CD4-positive, alpha-beta T cell treated with Interferon gamma for 1 hour (primary cell): ENCODE measurements around the gene THRAP3.

Experiments used
- DNase-seq: peaks from one replicate; pipeline ENCODE4 v3.0.0-alpha.2; 2020

Gene THRAP3

DNA sequence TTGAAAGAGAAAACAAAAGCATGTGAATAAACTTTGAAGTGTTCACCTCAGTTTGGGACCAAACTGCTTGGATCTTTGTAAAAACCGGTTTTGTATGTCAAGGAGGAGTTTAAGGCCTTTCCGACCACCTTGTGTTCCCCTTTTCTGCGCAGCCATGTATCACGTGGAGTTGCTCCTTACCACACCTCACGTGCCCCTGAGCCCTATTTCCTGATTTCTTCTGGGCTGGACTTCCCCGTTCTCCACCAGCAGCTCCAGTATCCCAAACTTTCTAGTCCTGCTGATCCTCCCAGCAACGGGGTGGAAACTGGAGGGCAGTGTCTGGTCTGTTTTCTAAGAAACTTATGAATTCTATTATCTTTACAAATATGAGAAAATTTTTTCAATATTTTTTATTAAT is 80.3 kb downstream of the THRAP3 start:
- DNase-seq: peak; percentile 22

DNA sequence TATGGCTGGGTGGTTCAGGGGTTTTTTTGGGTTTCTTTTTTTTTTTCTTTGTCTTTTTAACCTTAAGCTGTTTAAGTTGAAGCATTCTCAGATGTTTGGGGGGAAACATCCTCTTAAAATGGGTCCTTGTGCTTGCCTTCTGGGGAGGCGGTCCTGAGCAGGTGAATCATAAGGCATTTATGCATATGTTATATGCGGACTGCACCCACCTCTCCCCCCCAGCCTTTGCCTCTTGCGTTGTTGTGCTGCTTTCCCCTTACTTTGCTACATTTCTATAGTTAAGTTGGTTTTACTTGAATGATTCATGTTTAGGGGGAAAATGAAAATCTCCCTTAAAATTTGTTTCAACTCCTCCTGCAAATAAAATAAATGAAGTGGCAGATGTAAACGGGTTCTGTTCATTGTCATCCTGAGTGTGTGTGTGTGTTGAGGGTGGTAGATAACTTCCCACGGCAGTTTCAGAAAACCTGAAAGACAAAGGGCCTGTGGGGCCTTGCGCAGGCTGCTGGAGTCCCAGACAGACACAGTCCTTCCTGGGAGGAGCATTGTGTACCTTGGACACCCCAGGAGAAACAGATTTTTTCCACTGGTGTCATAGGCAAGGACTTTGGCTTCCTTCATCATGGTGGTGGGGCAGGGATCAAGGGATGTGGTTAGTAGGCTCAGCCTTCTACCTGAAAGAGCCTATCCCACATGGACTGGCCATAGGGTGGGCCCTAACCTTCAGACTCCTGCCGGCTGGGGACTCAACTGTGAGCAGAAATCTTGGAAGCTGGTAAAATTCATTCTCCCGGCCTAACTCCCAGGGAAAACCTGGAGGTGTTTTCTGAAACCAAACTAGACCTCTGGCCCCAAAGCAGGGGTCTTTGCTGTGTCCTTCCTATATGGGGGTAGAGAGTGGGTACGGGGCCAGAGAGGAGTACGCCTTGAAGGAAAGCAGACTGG is 81.0 kb downstream of the THRAP3 start:
- DNase-seq: no peak

DNA sequence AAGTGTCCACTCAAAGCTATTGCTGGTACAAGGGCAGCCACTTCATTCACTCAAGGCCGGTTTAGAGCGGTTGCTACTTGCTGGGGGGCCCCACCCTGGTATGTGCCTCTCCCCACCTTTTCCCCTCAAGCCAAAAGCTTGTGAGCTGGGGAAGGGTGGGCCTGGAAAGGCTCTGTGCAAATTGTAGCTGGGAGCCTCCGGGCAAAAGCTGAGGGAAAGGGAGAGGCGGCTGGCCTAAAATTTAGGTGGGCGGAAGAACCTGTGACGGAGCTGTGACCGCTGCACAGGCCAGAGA is 81.6 kb downstream of the THRAP3 start:
- DNase-seq: no peak

DNA sequence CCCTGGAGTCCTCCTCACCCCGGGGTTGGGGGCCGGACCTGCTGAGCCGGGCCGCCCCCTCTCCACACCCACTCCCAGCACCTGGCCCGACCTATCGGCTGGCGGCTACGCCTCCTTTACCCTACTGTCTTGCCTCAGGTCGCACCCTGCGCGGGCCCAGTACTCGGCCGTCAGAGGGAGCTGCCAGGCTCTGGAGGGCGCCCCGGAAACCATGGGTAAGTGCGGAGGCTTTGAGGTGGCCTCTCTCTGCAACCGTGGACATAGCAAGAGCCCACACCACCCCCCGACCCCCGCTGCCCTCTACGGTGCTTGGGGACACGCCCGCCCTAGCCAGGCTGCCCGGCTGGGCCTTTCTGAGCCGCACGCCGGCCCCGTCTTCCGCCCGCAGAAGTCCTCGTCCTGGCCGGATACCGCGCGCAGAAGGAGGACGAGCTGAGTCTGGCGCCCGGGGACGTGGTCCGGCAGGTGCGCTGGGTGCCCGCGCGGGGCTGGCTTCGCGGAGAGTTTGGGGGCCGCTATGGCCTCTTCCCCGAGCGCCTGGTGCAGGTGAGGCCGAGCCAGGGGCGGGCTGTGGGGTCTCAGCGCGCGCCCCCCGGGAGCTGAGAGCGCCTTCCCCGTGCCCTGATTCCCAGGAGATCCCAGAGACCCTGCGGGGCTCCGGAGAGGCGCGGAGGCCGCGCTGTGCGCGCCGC is 82.1 kb downstream of the THRAP3 start, which contains the start of gene SH3D21:
TSS of gene SH3D21 (plus strand) at position 159 of the 692 bp plus-strand sequence. CDS start at position 212, 53 bp downstream.
- peak; percentile 50 for DNase-seq

DNA sequence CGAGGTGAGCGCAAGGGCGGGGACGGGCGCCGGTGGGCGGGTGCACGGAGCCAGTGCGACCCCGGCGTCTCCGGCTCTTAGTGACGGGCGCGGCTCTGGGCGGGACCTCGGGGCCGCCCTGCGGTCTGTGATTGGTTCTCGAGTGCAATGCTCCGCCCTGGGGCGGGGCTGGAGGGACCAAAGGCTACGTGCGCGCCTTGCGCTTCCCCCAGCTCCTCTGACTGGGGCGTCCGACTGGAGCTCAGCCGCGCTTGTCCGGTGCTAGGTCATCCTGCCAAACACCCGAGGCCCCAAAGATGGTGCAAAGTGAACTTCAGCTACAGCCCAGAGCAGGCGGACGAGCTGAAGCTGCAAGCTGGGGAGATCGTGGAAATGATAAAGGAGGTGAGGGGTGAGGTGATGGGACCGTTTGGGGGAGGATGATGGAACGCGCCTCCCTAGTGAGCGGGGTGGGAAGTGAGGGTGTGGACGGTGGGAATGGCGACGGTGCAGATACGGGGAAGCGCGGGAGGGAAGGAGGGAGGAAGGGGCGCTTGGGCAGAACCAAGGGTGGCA is 82.7 kb downstream of the THRAP3 start:
- peak; percentile 91 for DNase-seq

DNA sequence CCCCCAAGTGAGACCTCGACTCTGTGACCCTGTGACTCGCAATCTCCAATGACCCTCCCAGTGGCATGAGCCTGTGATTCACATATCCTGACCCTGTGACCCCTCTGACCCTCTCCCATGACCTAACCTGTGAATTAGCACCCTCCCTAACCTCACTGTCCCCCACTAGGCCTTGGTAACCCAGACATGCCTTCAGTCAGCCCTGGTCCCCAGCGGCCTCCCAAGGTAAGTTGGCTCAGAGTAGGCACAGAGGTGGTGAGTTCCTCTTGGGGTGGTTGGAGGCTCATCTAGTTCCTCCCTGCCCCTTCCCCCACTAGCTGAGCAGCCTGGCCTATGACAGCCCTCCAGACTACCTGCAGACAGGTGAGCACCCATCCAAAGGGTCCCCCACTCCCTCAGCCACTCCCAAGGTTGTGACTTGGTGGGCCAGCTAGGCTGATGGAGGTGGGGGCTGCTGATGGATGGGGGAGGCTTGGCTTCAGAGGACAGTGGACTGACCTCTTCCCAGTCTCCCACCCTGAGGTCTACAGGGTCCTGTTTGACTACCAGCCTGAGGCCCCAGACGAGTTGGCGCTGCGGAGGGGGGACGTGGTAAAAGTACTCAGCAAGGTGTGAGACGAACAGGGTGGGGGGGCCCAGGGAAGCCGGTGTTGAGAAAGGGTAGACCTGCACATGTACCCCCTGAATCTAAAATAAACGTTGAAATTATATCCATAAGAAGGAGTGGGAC is 83.5 kb downstream of the THRAP3 start:
- no peak for DNase-seq

DNA sequence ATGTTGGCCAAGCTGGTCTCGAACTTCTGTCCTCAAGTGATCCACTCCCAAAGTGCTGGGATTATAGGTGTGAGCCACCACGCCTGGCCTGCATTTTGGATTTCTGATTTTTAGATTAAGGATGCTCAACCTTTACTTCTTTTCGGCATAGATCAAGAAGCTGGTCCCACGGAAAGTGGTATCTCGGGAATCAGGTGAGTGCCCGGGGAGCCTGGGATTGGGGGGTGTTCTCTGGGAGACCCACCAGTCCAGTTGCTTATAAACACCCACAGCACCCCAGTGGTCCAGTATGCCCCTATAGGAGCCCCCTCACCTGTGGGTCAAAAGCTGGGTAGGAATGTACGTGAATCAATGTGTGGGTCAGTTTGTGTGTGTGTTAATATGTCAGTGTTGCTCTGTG is 85.2 kb downstream of the THRAP3 start:
- DNase-seq: no peak

DNA sequence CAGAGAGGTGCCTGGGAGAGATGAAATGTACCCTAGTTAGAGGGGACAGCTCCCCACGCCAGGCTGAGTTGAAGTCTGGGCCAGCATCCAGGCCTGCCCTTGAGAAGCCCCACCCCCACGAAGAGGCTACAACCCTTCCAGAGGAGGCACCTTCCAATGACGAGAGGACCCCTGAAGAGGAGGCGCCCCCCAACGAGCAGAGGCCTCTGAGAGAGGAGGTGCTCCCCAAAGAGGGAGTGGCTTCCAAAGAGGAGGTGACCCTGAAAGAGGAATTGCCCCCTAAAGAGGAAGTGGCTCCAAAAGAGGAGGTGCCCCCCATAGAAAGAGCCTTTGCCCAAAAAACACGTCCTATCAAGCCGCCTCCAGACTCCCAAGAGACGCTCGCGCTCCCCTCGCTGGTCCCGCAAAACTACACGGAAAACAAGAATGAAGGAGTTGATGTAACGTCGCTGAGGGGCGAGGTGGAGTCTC is 96.1 kb downstream of the THRAP3 start:
- peak; percentile 21 for DNase-seq

DNA sequence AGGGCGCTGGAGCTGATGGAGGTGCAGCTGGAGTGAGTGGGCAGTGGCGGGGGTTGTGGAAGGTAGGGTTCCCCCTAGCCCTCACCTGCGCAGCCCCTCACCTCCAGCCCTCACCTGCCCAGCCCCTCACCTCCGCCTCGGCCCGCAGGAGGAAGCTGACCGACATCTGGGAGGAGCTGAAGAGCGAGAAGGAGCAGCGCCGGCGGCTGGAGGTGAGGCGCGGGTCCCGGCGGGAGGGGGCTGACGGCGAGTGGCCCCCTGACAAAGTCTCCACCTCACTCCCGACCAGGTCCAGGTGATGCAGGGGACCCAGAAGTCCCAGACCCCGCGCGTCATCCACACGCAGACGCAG is 96.5 kb downstream of the THRAP3 start:
- DNase-seq: no peak

DNA sequence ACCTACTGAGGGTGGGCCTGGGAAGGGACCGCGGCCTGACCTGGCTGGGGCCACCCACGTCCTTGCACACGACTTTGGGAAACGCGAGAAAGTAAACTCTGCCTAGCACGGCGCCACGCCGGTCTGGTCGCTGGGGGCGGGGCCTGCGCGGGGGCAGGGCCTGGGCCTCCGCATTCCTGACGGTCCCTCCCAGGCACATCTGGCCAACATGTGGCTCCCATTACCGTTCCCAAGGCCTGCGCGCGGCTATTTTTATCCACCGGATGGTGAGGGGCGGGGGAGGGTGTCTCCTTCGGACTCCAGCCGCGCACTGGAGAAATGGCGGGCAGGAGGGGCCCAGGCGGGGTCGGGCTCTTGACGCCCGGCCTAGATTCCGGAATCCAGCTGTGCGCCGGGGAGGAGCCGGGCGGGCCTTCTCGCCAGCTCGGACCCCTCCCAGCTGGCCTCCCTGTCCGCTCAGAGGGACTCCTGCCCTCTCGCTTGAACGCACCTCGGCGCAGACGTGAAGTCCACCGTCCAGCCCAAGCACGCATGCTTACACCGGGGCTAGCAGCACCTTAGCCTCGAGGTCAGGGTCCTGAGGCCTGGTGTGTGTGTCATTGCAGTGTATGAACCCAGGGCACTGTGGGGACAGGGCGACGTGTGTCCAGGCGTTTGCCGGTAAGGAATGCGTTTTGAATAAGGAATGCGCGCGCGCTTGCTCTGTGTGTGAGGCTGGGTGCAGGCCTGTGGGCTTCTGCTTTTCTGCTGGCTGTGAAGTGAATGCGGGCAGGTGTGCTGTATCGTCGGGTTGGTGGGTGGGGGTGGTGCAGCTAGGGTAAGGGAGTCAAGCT is 97.1 kb downstream of the THRAP3 start:
- DNase-seq: peak; percentile 14

DNA sequence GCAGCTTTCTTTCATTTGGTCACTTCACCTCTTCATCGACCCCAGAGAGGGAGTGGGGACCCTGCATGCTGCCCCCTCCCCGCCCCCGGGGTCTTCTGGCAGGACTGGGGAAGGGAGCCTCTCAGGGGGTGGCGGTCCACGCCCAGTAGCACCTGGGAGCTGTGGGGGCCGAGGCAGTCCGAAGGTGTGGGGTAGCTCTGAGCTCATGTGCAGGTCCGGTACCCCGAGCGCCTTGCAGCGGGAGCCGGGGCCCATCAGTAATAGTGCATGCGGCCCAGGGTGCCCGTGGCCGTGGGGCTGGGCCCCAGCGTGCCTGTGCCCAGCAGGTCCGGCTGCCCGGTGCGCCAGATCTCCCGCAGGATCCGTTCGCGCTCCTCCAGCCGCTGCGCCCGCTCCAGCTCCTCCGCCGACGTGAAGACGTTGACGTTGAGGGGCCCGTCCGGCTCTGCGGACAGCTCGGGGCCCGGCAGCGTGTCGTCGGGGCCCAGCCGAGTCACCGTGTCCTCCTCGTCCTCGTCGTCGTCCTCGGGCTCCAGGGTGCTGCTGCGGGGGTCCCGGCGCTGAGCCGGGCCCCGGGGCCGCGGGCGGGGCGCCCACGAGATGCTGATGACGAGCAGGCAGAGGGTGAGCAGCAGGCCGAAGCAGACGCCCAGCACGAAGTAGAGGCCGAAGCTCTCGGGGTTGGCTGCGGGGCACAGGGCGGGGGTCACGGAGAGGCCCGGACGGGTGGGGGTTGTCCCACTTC is 98.0 kb downstream of the THRAP3 start:
- no peak for DNase-seq

DNA sequence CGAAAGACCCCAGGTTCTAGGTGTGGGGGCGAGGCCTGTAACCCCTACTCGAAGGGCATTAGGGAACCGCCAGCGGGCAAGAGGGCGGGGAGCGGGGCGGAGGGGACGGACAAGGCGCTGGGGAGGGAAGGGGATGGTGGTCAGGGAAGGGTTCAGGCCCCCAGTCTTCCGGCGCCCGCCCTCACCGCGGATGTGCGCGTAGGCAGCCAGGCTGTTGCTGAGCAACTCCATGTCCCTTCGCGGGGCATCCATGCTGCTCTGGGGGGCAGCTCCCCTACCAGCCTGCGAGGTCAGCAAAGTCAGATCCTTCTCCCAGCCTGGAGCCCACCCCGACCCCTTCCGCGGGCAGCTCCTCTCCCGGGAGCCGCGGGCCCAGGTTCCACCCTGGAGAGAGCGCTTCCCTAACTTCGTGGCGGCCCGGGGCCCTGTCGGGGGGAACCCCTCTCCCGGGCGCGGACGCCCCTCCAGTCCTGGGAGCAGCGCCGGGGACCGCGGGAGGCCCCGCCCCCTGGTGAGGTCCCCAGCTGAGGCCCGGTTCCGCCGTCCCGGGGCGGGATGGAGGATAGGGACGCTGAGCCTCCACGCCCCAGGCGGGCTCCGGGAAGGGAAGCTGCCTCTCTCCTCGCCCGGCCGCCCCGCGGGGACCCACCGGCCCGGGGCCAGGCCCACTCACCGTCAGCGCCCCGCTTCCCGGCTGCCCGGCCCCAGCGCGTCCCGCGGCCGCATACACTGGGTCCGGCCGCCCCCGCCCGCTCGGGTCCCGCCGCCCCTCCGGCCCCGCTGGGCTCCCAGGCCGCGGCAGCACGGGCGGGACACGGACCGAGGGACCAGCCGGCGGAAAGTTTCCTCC is 98.8 kb downstream of the THRAP3 start:
- DNase-seq: peak; percentile 19

DNA sequence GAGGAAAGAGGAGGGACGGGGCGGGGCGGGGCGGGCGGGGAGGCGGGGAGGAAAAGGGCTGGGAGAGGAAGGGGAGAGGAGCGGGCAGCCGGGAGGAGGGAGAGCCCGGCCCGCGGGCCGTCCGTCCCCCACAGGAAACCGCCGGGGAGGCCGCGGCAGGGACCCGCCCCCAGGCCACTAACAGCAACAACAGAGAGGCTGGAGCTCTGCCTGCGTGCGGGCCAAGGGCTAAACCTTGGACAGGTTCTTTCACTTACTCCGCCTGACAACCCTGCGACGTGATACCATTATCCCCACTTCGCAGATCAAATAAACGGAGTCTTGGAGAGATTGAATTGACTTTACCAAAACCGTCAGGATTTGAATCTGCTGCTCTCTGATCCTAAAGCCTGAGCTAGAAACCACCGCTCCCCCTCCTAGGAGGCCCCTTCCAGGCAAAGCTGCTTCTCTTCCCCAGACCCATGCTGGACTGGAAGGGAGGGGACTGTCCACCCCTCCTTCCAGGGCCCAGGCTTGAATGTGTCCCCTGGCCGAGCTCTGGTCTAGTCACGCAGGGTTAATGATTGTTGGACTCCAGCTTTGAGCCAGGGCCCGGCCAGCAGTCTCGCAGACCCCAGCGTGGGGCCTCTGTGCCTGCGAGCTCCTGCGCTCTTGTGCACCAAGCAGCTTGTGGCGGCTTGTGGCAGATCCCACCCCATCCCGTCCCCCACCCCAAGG is 99.6 kb downstream of the THRAP3 start, which contains the start of gene EVA1B:
TSS of gene EVA1B (minus strand) at position 10 of the 717 bp plus-strand sequence. CDS start 608 bp downstream, outside the sequence.
- peak; percentile 32 for DNase-seq

DNA sequence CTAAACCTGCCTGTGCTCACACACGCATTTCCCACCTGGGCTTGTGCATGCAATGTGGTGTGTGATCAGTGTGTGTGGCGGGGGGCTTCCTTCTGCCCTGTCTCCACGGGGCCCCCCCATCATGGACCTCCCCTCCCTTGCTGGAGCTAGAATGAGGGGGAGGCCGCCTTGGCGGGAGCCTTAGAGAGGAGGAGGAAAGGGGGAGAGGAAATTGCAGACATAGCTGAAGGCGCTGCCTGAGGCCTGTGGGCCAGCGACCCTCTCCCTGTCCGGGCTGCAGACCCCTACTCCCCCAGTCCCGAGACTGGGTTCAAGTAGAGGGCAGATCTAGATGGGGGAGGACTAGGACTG is 100.1 kb downstream of the THRAP3 start:
- DNase-seq: no peak

DNA sequence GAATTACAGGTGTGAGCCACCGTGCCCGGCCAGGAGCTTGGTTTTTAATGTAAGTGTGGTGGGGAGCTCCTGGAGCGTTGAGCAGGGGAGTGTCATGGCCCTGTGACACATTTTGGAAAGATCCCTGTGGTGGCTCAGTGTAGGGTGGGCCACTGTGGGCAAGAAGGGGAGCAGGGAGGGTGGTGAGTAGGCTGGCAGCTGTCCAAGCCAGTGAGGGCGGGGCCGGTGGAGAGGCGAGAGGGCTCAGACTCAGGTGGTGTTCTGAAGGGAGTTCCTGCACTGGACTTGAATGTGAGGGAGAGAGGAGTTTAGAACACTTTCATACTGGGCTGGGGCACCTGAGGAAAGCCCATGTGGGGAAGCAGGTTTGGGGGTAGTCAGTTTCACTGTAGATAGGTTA is 102.3 kb downstream of the THRAP3 start:
- no peak for DNase-seq

DNA sequence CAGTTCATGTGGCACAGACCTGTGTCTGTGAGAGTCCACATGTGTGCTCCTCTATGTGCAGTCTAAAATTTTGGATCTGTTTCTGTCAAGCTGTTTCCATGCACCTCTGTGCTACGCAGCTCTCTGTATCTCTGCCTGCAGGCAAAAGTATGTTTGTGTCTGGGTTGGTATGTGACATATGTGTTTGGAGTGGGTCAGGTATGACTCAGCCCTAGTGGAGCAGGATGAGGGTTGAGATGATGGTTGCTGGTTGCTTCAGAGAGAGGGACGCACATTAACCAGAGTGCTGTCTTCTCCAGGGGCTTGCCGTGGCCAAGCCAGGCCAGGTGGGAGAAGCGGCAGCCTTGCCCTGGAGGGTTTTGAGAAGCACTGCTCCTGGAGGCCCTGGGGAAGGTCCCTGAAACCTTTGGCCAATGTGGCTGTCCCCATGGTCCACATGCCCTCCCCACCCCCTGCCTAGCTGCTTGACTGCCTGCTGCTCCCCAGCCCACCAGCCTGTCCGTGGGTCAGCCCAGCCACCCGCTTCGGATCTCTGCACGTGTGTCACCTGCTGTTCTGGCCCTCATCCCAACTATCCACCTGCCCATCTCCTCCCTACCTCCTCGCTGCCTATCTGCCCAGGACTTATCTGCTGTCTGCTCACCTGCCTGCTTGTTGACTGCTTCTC is 103.3 kb downstream of the THRAP3 start:
- DNase-seq: no peak

DNA sequence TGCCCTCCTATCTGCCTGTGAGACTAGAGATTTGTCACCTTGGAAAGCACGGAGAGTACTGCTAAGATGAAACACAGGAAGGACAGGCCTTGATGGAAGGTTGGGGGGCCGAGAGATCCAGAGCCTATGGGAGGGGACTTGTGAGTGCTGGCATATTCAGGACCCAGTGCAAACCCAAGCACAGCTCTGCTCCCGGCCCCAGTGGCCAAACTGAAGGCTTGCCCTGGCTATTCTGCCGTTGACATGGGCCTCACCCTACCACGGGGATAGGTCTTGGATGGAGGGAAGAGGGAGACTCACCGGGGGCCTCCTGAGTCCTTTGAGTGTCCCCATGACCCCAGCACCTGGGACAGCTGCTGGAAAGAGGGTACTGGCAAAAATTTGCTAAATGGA is 103.8 kb downstream of the THRAP3 start:
- DNase-seq: no peak

DNA sequence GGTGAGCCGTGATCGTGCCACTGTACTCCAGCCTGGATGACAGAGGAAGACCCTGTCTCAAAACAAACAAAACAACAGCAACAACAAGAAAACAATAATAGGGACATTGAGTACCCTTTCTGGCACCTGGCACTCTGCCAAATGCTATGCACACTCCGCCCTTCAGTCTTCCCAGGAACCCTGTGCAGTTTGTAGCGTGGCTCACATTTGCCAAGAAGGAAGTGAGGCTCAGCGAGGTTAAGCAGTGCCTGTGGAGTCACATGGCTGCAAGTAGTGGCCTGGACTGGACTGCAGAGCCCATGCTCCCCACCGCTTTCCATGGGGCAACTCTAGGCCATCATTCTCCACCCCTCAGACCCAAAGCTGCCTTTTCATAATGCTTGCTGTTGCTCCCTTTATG is 104.5 kb downstream of the THRAP3 start:
- DNase-seq: no peak

DNA sequence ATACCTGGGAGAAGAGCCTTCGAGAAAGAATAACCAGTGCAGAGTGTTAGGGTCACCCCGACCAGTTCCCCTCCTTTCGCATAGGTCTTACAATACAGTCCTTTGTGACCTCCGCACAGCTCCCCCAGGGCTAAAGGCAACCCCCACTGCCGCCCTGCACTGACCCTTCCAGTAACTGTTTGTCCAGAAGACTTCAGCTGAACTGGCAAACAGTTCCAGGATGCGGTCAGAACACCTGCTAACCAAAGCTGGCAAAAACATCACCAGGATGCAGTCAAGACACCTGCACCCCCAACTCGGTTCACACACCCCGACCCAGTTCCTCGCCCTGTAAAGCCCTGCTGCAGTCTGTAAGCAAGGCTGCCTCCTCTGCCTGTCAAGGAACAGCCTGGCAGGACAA is 105.6 kb downstream of the THRAP3 start:
- DNase-seq: no peak
